ENCODE measurements around the gene SMARCE1. TPM values are rescaled to one million over a fixed set of nuclear protein-coding genes. Genes with fewer than 3 reads are reported as not detected.

The SMARCE1 gene
- total and polyA plus RNA-seq, 7 donors = 49.6 to 64.7 (median 59.9) TPM

GRCh38 chr17:40623419-40624210, 24.0 kb downstream of the SMARCE1 start:
- DNase-seq (no peak), ATAC-seq (no peak)
- WGBS, 3 donors = 75 to 85% (median 77%) methylated on average over 12 of the region's 12 CpGs
- H3K36me3 ChIP-seq (ENCODE audit: insufficient read depth in 1 of 2, low read depth in 1 of 2) = peaks cover 0 to 14% of the 10 kb centered on the region in 2 donors
- no peak overlapping the region for H3K27ac ChIP-seq
- peaks cover 0 to 25% (median 0%) of the 10 kb centered on the region in 3 donors for H3K27me3 ChIP-seq (ENCODE audit: insufficient read depth in 3 of 3, low read length in 2 of 3)
- intact Hi-C loops (cut with DNase I) = loop anchor here (5.0 to 10.0 kb wide), 3 partner anchors 101 to 171 kb away; partner anchors contain the start of gene KRT28 (in 1 of the 2)
- TF ChIP-seq CTCF (IDR thresholded peaks at IDR 0.05) = no peak
- H3K9me3 ChIP-seq = no peaks in the 10 kb centered on the region
- H3K4me1 ChIP-seq = no peaks in the 10 kb centered on the region
- no peak overlapping the region for H3K4me3 ChIP-seq

- peaks cover 0 to 35% (median 4%) of the 10 kb centered on the region in 3 donors for H3K27me3 ChIP-seq (ENCODE audit: insufficient read depth in 3 of 3, low read length in 2 of 3)
- H3K4me1 ChIP-seq = no peaks in the 10 kb centered on the region
- ATAC-seq = no peak
- intact Hi-C loops (cut with DNase I) = loop anchor here (5.0 to 10.0 kb wide), 3 partner anchors 102 to 172 kb away; partner anchors contain the start of gene KRT28 (in 1 of the 2)
- no peak overlapping the region for H3K27ac ChIP-seq
- TF ChIP-seq CTCF (IDR thresholded peaks at IDR 0.05) = no peak
- H3K36me3 ChIP-seq (ENCODE audit: insufficient read depth in 1 of 2, low read depth in 1 of 2) = peaks cover 0 to 3% of the 10 kb centered on the region in 2 donors
- no peak overlapping the region for H3K4me3 ChIP-seq
- DNase-seq = no peak
- WGBS, 3 donors = 48 to 53% (median 51%) methylated on average over 3 of the region's 3 CpGs
- H3K9me3 ChIP-seq = no peaks in the 10 kb centered on the region
Measured at GRCh38 chr17:40622509-40622928, 25.1 kb downstream of the SMARCE1 start.

- Histone ChIP-seq H3K27me3 (ENCODE audit: insufficient read depth in 3 of 3, low read length in 2 of 3) (peaks cover 0 to 39% (median 4%) of the 10 kb centered on the region in 3 donors), H3K4me3 (no peak overlapping the region), H3K4me1 (no peaks in the 10 kb centered on the region), H3K27ac (no peak overlapping the region), H3K9me3 (no peaks in the 10 kb centered on the region), H3K36me3 (ENCODE audit: insufficient read depth in 1 of 2, low read depth in 1 of 2) (no peaks in the 10 kb centered on the region)
- ATAC-seq (no peak), DNase-seq (no peak)
- intact Hi-C loops (cut with DNase I) = loop anchor here (5.0 to 10.0 kb wide), 3 partner anchors 103 to 173 kb away; partner anchors contain the start of gene KRT28 (in 1 of the 2)
- 69 to 74% (median 71%) methylated on average over 8 of the region's 8 CpGs for WGBS, 3 donors
- no peak for TF ChIP-seq CTCF (IDR thresholded peaks at IDR 0.05)
Measured at GRCh38 chr17:40621578-40621977, 26.0 kb downstream of the SMARCE1 start.

- 88 to 92% (median 90%) methylated on average over 6 of the region's 6 CpGs for WGBS, 3 donors
- no peak for TF ChIP-seq CTCF (IDR thresholded peaks at IDR 0.05)
- no peaks in the 10 kb centered on the region for H3K9me3 ChIP-seq
- H3K27ac ChIP-seq = no peak overlapping the region
- ATAC-seq = no peak
- no peaks in the 10 kb centered on the region for H3K36me3 ChIP-seq (ENCODE audit: insufficient read depth in 1 of 2, low read depth in 1 of 2)
- intact Hi-C loops (cut with DNase I) = loop anchor here (5.0 to 10.0 kb wide), 3 partner anchors 104 to 174 kb away; partner anchors contain the start of gene KRT28 (in 1 of the 2)
- no peaks in the 10 kb centered on the region for H3K4me1 ChIP-seq
- no peak for DNase-seq
- H3K4me3 ChIP-seq = no peak overlapping the region
- H3K27me3 ChIP-seq (ENCODE audit: insufficient read depth in 3 of 3, low read length in 2 of 3) = peaks cover 0 to 40% (median 7%) of the 10 kb centered on the region in 3 donors
Measured at GRCh38 chr17:40621019-40621418, 26.6 kb downstream of the SMARCE1 start.

Measured in psoas muscle (tissue), 8 donors.